Naive B cell (primary cell): Measurements from ENCODE around the gene ICAM4. TPM values are rescaled to one million over a fixed set of nuclear protein-coding genes. Genes with fewer than 3 reads are reported as not detected.

ENCODE experiments used
- ATAC-seq, 2 donors: fragments of 150-1000 bp; cut with Tn5 transposase; 2 replicates each; pipeline ENCODE4 v1.10.0; 2021; ENCODE audit warnings: low read depth in 2 of 2, mild to moderate bottlenecking in 2 of 2, moderate library complexity in 2 of 2
- DNase-seq: peaks from one replicate; pipeline ENCODE4 v3.0.0; 2022
- H3K27ac Mint-ChIP-seq, 6 donors: one replicate each; pipeline ENCODE4 v1.8.0; 2020 to 2022; ENCODE audit warnings: mild to moderate bottlenecking in 6 of 6, mixed read lengths in 6 of 6, moderate library complexity in 5 of 6, inconsistent platforms in 2 of 6
- H3K27me3 Mint-ChIP-seq, 3 donors: one replicate each; pipeline ENCODE4 v1.8.0; 2021 to 2022; ENCODE audit warnings: mixed read lengths in 3 of 3, mild to moderate bottlenecking in 1 of 3
- H3K36me3 Mint-ChIP-seq, 2 donors: one replicate each; pipeline ENCODE4 v1.8.0; 2020 to 2022; ENCODE audit warnings: mixed read lengths in 2 of 2, inconsistent platforms in 1 of 2, mild to moderate bottlenecking in 1 of 2
- H3K4me1 Mint-ChIP-seq, 3 donors: one replicate each; pipeline ENCODE4 v1.8.0; 2020 to 2022; ENCODE audit warnings: mixed read lengths in 3 of 3, inconsistent platforms in 1 of 3, mild to moderate bottlenecking in 1 of 3, moderate library complexity in 1 of 3
- H3K4me3 Mint-ChIP-seq, 8 donors: one replicate each; pipeline ENCODE4 v1.8.0; 2020 to 2022; ENCODE audit warnings: mild to moderate bottlenecking in 8 of 8, mixed read lengths in 8 of 8, moderate library complexity in 8 of 8, inconsistent platforms in 2 of 8
- H3K9me3 Mint-ChIP-seq, 7 donors: one replicate each; pipeline ENCODE4 v1.8.0; 2020 to 2022; ENCODE audit warnings: mixed read lengths in 7 of 7, mild to moderate bottlenecking in 5 of 7, inconsistent platforms in 2 of 7, moderate library complexity in 1 of 7
- polyA plus RNA-seq, 6 donors: library from polyadenylated mRNA; unstranded; fragments of 300-500 nt; fragmentation: Illumina TruSeq; gene quantifications; one replicate each; pipeline ENCODE4 v1.2.3, GENCODE V29; 2021; ENCODE audit warnings: low read depth in 6 of 6

ICAM4 gene
- polyA plus RNA-seq, 6 donors from 2014 or later, result not detected

DNA sequence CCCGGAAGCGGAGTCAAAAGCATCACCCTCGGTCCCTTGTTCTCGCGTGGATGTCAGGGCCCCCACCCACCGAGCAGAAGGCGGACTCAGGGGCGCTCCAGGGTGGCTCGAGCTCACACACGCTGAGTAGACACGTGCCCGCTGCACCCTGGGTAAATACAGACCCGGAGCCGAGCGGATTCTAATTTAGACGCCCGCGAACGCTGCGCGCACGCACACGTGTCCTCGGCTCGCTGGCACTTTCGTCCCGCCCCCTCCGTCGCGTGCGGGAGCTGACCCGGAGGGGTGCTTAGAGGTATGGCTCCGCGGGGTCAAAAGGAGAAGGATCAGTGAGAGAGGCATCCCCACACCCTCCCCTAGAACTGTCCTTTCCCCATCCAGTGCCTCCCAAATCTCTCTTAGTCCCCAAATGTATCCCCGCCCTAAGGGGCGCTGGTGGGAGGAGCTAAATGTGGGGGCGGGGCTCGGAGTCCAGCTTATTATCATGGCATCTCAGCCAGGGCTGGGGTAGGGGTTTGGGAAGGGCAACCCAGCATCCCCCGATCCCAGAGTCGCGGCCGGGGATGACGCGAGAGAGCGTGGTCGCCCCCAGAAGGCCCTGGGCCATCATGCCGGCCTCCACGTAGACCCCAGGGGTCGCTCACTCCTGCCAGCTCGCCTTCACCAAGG is 2.5 kb downstream of the ICAM4 start:
- Mint-ChIP-seq H3K4me3 (peak overlapping the region; percentile 75 to 93 (median 84)), H3K36me3 (peaks cover 9 to 22% of the 10 kb centered on the region in 2 donors), H3K27ac (peak overlapping the region; percentile 49 to 92 (median 70)), H3K9me3 (peaks cover 0 to 5% (median 0%) of the 10 kb centered on the region in 7 donors), H3K27me3 (peaks cover 48 to 73% (median 48%) of the 10 kb centered on the region in 3 donors), H3K4me1 (peaks cover 42 to 74% (median 73%) of the 10 kb centered on the region in 3 donors)
- DNase-seq (peak; percentile 53), ATAC-seq (peak; percentile 62 to 70)

DNA sequence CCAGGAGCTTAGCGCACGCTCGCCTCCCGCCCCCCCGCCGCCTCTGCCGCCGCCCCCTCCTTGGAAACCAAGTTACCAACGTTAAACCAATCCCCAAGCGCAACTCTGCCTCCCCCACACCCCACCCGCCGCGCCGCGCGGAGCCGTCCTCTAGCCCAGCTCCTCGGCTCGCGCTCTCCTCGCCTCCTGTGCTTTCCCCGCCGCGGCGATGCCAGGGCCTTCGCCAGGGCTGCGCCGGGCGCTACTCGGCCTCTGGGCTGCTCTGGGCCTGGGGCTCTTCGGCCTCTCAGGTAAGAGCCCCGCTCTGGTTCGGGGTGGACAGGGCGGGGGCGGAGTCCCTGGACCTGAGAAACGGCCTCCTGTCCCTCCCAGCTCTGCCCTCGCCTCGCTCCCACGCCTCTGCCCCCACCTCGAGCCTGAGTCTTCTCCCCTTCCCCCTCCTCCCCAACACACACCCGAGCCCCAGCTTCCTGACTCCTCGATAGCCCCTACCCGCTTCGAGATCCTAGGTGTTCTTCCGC is 3.1 kb downstream of the ICAM4 start, which contains the start of gene ICAM5:
ICAM5 (plus strand) TSS at position 117 of the 521 bp plus-strand sequence; CDS start at position 209, 92 bp downstream.
- H3K27me3 Mint-ChIP-seq, result peaks cover 48 to 78% (median 48%) of the 10 kb centered on the region in 3 donors
- peak within 1 kb of the TSS; percentile 79 to 93 (median 86) for H3K4me3 Mint-ChIP-seq
- peaks cover 42 to 79% (median 73%) of the 10 kb centered on the region in 3 donors for H3K4me1 Mint-ChIP-seq
- H3K9me3 Mint-ChIP-seq, result peaks cover 0 to 5% (median 0%) of the 10 kb centered on the region in 7 donors
- DNase-seq (no peak), ATAC-seq (peak; percentile 10 to 15)
- peak within 1 kb of the TSS; percentile 65 to 93 (median 78) for H3K27ac Mint-ChIP-seq
- H3K36me3 Mint-ChIP-seq, result peaks cover 9 to 19% of the 10 kb centered on the region in 2 donors

DNA sequence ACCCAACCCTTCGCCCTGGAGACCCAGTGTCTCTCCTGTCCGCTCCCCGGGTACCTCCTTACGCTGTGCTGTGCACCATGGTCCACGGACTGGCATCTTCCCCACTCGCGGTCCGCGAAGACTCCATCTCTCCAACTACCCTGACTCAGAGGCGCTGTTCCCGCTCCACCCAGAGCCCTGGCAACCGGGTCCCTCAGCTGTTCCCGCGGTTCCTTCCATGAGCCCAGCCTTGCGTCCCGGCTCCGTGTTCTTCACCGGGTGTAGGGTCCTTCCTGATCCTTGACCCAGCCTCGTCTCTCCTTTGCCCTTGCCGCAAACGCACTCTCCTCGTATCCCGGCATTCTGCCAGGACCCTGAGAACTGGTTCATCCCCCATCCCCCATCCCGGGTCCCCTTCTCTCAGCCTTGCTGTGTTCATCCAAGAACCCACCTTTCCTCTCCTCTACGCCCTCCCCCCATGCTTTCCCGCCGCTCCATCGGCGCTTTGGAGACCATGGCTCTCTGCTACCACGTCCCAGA is 3.7 kb downstream of the ICAM4 start:
- H3K27me3 Mint-ChIP-seq, result peaks cover 48 to 81% (median 51%) of the 10 kb centered on the region in 3 donors
- peaks cover 0 to 5% (median 0%) of the 10 kb centered on the region in 7 donors for H3K9me3 Mint-ChIP-seq
- no peak for ATAC-seq
- peaks cover 3 to 13% of the 10 kb centered on the region in 2 donors for H3K36me3 Mint-ChIP-seq
- peak overlapping the region in 4 of 6 donors; percentile 65 to 93 (median 83) for H3K27ac Mint-ChIP-seq
- no peak for DNase-seq
- H3K4me1 Mint-ChIP-seq, result peaks cover 43 to 82% (median 76%) of the 10 kb centered on the region in 3 donors
- H3K4me3 Mint-ChIP-seq, result peak overlapping the region; percentile 79 to 93 (median 86)

DNA sequence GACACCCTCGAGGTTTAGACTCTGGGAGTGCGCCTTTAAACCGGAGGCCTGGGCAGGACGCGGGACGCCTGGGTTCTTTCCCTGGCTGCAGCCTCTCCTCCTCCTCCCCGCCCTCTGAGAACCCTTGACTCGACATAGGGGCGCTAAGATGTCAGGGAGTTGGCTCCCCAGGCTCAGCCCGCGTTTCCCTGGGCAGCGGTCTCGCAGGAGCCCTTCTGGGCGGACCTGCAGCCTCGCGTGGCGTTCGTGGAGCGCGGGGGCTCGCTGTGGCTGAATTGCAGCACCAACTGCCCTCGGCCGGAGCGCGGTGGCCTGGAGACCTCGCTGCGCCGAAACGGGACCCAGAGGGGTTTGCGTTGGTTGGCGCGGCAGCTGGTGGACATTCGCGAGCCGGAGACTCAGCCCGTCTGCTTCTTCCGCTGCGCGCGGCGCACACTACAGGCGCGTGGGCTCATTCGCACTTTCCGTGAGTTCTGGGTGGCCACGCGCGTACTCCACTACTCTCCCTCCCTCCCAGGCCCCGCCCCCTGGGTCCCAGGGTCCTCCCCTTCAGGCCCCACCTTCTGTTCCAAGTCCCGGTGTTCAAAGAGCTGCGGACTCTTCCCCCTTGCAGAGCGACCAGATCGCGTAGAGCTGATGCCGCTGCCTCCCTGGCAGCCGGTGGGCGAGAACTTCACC is 4.3 kb downstream of the ICAM4 start:
- peaks cover 0 to 5% (median 0%) of the 10 kb centered on the region in 7 donors for H3K9me3 Mint-ChIP-seq
- peaks cover 48 to 83% (median 79%) of the 10 kb centered on the region in 3 donors for H3K4me1 Mint-ChIP-seq
- DNase-seq, result no peak
- H3K4me3 Mint-ChIP-seq, result peak overlapping the region; percentile 79 to 93 (median 86)
- peaks cover 48 to 87% (median 56%) of the 10 kb centered on the region in 3 donors for H3K27me3 Mint-ChIP-seq
- ATAC-seq, result peak; percentile 6 to 16
- H3K27ac Mint-ChIP-seq, result peak overlapping the region in 4 of 6 donors; percentile 65 to 94 (median 78)
- H3K36me3 Mint-ChIP-seq, result peaks cover 0 to 8% of the 10 kb centered on the region in 2 donors

DNA sequence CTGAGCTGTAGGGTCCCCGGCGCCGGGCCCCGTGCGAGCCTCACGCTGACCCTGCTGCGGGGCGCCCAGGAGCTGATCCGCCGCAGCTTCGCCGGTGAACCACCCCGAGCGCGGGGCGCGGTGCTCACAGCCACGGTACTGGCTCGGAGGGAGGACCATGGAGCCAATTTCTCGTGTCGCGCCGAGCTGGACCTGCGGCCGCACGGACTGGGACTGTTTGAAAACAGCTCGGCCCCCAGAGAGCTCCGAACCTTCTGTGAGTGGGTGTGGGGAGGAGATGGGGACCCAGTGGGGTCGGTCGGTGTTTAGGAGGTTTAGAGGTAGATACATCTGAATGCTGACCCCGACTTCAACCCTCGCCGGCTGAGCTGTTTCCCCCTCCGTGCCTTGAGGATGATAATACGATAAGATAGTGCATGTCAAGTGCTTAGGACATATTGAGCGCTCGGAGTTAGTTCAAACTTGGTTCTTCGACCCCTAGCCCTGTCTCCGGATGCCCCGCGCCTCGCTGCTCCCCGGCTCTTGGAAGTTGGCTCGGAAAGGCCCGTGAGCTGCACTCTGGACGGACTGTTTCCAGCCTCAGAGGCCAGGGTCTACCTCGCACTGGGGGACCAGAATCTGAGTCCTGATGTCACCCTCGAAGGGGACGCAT is 4.9 kb downstream of the ICAM4 start:
- peaks cover 43 to 89% (median 56%) of the 10 kb centered on the region in 3 donors for H3K27me3 Mint-ChIP-seq
- peak overlapping the region; percentile 79 to 93 (median 86) for H3K4me3 Mint-ChIP-seq
- H3K27ac Mint-ChIP-seq, result peak overlapping the region; percentile 61 to 94 (median 86)
- no peak for ATAC-seq
- H3K36me3 Mint-ChIP-seq, result peaks cover 0 to 8% of the 10 kb centered on the region in 2 donors
- no peak for DNase-seq
- H3K9me3 Mint-ChIP-seq, result peaks cover 0 to 5% (median 0%) of the 10 kb centered on the region in 7 donors
- H3K4me1 Mint-ChIP-seq, result peaks cover 48 to 77% (median 72%) of the 10 kb centered on the region in 3 donors

DNA sequence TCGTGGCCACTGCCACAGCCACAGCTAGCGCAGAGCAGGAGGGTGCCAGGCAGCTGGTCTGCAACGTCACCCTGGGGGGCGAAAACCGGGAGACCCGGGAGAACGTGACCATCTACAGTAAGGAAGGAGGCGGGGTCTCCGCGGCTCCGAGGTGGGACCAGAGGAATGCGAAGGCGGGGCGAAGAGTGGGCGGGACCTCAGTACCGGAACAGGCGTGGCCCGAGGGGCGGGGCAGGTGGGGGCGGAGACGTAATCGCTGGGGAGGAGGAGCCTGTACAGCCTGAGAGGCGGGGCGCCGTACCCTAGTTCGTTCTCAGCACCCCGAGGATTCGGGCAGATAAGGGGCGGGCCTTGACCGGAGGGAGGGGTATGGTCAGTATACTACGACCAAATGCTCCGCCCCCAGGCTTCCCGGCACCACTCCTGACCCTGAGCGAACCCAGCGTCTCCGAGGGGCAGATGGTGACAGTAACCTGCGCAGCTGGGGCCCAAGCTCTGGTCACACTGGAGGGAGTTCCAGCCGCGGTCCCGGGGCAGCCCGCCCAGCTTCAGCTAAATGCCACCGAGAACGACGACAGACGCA is 5.5 kb downstream of the ICAM4 start:
- DNase-seq (no peak), ATAC-seq (peak; percentile 23)
- peaks cover 0 to 5% (median 0%) of the 10 kb centered on the region in 7 donors for H3K9me3 Mint-ChIP-seq
- H3K27me3 Mint-ChIP-seq, result peaks cover 42 to 87% (median 56%) of the 10 kb centered on the region in 3 donors
- peaks cover 0 to 8% of the 10 kb centered on the region in 2 donors for H3K36me3 Mint-ChIP-seq
- H3K4me1 Mint-ChIP-seq, result peaks cover 48 to 70% (median 66%) of the 10 kb centered on the region in 3 donors
- H3K27ac Mint-ChIP-seq, result peak overlapping the region; percentile 61 to 94 (median 86)
- peak overlapping the region; percentile 76 to 93 (median 86) for H3K4me3 Mint-ChIP-seq

DNA sequence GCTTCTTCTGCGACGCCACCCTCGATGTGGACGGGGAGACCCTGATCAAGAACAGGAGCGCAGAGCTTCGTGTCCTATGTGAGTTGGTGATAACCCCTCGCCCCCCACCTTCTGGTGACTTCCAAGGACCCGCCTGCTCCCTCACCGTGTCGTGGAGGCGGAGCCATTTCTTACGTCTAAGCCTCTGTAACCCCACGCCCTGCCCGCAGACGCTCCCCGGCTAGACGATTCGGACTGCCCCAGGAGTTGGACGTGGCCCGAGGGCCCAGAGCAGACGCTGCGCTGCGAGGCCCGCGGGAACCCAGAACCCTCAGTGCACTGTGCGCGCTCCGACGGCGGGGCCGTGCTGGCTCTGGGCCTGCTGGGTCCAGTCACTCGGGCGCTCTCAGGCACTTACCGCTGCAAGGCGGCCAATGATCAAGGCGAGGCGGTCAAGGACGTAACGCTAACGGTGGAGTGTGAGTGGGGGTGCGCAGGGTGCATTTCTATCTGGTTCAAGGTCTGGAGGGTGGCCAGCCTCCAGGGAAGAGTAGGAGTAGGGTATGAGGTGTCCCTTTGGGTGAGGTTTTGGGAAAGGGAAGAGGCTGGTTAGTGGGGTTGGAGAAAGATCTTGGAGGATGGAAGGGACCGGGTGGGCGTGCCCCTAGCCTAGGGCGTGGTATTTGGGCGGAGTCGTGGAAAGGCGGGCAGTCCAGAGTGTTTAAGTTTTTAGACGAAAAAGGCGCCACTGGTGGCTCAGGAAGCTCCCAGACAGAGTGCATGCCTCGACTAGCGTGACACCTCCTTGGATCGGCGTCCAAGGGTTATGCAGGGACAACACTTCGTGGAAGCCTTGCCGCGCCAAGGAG is 6.3 kb downstream of the ICAM4 start:
- ATAC-seq (no peak), DNase-seq (no peak)
- H3K27ac Mint-ChIP-seq, result peak overlapping the region in 4 of 6 donors; percentile 62 to 96 (median 68)
- peaks cover 0 to 8% of the 10 kb centered on the region in 2 donors for H3K36me3 Mint-ChIP-seq
- peak overlapping the region; percentile 56 to 93 (median 86) for H3K4me3 Mint-ChIP-seq
- H3K27me3 Mint-ChIP-seq, result peaks cover 35 to 80% (median 50%) of the 10 kb centered on the region in 3 donors
- peaks cover 0 to 5% (median 0%) of the 10 kb centered on the region in 7 donors for H3K9me3 Mint-ChIP-seq
- H3K4me1 Mint-ChIP-seq, result peaks cover 42 to 63% (median 59%) of the 10 kb centered on the region in 3 donors

DNA sequence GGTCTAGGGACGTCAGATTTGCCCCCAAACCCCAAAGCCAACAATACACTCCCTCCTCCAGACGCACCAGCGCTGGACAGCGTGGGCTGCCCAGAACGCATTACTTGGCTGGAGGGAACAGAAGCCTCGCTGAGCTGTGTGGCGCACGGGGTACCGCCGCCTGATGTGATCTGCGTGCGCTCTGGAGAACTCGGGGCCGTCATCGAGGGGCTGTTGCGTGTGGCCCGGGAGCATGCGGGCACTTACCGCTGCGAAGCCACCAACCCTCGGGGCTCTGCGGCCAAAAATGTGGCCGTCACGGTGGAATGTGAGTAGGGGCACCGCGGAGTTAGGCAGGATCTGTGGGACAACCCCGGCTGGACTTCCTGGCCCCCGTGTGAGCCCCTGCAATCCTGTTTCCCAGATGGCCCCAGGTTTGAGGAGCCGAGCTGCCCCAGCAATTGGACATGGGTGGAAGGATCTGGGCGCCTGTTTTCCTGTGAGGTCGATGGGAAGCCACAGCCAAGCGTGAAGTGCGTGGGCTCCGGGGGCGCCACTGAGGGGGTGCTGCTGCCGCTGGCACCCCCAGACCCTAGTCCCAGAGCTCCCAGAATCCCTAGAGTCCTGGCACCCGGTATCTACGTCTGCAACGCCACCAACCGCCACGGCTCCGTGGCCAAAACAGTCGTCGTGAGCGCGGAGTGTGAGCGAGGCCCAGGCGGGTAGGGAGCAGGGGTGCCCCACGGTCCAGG is 7.0 kb downstream of the ICAM4 start:
- Mint-ChIP-seq H3K9me3 (peaks cover 0 to 5% (median 0%) of the 10 kb centered on the region in 7 donors), H3K4me3 (peak overlapping the region in 5 of 8 donors; percentile 45 to 87 (median 74)), H3K27me3 (peaks cover 30 to 72% (median 44%) of the 10 kb centered on the region in 3 donors), H3K36me3 (peaks cover 0 to 8% of the 10 kb centered on the region in 2 donors), H3K27ac (peak overlapping the region in 2 of 6 donors; percentile 24 to 65), H3K4me1 (peaks cover 38 to 58% (median 53%) of the 10 kb centered on the region in 3 donors)
- no peak for DNase-seq
- no peak for ATAC-seq

DNA sequence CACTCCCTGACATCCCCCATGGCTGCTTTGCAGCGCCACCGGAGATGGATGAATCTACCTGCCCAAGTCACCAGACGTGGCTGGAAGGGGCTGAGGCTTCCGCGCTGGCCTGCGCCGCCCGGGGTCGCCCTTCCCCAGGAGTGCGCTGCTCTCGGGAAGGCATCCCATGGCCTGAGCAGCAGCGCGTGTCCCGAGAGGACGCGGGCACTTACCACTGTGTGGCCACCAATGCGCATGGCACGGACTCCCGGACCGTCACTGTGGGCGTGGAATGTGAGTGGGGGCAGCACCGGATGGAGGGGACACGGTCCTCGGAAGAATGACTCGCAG is 7.6 kb downstream of the ICAM4 start:
- peak overlapping the region in 2 of 6 donors; percentile 47 to 81 for H3K27ac Mint-ChIP-seq
- DNase-seq, result no peak
- peaks cover 34 to 52% (median 48%) of the 10 kb centered on the region in 3 donors for H3K4me1 Mint-ChIP-seq

DNA sequence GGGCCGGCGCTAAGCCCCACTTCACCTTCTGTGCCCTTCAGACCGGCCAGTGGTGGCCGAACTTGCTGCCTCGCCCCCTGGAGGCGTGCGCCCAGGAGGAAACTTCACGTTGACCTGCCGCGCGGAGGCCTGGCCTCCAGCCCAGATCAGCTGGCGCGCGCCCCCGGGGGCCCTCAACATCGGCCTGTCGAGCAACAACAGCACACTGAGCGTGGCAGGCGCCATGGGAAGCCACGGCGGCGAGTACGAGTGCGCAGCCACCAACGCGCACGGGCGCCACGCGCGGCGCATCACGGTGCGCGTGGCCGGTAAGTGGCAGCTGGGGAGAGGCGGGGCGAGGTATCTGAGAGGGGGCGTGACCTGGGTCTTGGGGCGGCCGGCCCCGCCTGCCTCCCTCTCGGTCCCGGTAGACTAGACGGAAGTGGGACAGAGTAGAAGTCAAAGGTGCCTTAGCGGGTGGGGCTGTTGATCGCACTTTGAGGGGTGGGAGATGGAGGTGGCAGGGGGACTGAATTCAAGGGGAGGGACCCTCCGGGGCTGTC is 8.6 kb downstream of the ICAM4 start:
- H3K9me3 Mint-ChIP-seq, result peaks cover 0 to 5% (median 0%) of the 10 kb centered on the region in 7 donors
- peaks cover 29 to 46% (median 44%) of the 10 kb centered on the region in 3 donors for H3K4me1 Mint-ChIP-seq
- peak overlapping the region; percentile 82 to 96 (median 88) for H3K4me3 Mint-ChIP-seq
- peak overlapping the region in 5 of 6 donors; percentile 33 to 96 (median 75) for H3K27ac Mint-ChIP-seq
- ATAC-seq (peak; percentile 74 to 75), DNase-seq (peak; percentile 59)
- peaks cover 31 to 66% (median 33%) of the 10 kb centered on the region in 3 donors for H3K27me3 Mint-ChIP-seq
- H3K36me3 Mint-ChIP-seq, result peaks cover 0 to 5% of the 10 kb centered on the region in 2 donors

More for the DNA sequence above, 7.6 kb downstream of the ICAM4 start:
- no peak for ATAC-seq
- Mint-ChIP-seq H3K4me3 (peak overlapping the region in 6 of 8 donors; percentile 15 to 96 (median 86)), H3K36me3 (peaks cover 0 to 8% of the 10 kb centered on the region in 2 donors), H3K9me3 (peaks cover 0 to 5% (median 0%) of the 10 kb centered on the region in 7 donors), H3K27me3 (peaks cover 29 to 68% (median 39%) of the 10 kb centered on the region in 3 donors)
